ENCODE results near the gene CIITA.

GRCh38 chr16:10927497-10928112 lies 50.6 kb downstream of the CIITA start:
- TF ChIP-seq, protein P1, sequence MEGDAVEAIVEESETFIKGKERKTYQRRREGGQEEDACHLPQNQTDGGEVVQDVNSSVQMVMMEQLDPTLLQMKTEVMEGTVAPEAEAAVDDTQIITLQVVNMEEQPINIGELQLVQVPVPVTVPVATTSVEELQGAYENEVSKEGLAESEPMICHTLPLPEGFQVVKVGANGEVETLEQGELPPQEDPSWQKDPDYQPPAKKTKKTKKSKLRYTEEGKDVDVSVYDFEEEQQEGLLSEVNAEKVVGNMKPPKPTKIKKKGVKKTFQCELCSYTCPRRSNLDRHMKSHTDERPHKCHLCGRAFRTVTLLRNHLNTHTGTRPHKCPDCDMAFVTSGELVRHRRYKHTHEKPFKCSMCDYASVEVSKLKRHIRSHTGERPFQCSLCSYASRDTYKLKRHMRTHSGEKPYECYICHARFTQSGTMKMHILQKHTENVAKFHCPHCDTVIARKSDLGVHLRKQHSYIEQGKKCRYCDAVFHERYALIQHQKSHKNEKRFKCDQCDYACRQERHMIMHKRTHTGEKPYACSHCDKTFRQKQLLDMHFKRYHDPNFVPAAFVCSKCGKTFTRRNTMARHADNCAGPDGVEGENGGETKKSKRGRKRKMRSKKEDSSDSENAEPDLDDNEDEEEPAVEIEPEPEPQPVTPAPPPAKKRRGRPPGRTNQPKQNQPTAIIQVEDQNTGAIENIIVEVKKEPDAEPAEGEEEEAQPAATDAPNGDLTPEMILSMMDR (IDR thresholded peaks at IDR 0.05): no peak
- TF ChIP-seq POLR2A (IDR thresholded peaks at IDR 0.05): no peak
- TF ChIP-seq POLR2AphosphoS5 (IDR thresholded peaks at IDR 0.05): no peak

Data from transverse colon (tissue), 4 donors.